D721Med (cell line): ENCODE results near the gene TMED1.
"Not testable (repeated sequence)": the region's sequence is repeated elsewhere in the genome, so short reads cannot be mapped to it uniquely, and the experiment has no call there.

Experiments used
- DNase-seq: peaks from one replicate; pipeline ENCODE4 v3.0.0; 2011; ENCODE audit warnings: low spot score; ENCODE audit not compliant: insufficient read length
- FAIRE-seq: peaks from 2 replicates; lab custom pipeline; 2011; peaks lifted over from hg19 to GRCh38; lab: Jason Lieb, UNC
- TF ChIP-seq, protein P1 (sequence below): IDR thresholded peaks from 2 replicates; pipeline ENCODE4 v1.5.1; 2012; ENCODE audit warnings: mild to moderate bottlenecking, control low read depth; ENCODE audit not compliant: insufficient read depth; ENCODE audit errors: missing control alignments

The TMED1 gene, protein sequence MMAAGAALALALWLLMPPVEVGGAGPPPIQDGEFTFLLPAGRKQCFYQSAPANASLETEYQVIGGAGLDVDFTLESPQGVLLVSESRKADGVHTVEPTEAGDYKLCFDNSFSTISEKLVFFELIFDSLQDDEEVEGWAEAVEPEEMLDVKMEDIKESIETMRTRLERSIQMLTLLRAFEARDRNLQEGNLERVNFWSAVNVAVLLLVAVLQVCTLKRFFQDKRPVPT

DNA sequence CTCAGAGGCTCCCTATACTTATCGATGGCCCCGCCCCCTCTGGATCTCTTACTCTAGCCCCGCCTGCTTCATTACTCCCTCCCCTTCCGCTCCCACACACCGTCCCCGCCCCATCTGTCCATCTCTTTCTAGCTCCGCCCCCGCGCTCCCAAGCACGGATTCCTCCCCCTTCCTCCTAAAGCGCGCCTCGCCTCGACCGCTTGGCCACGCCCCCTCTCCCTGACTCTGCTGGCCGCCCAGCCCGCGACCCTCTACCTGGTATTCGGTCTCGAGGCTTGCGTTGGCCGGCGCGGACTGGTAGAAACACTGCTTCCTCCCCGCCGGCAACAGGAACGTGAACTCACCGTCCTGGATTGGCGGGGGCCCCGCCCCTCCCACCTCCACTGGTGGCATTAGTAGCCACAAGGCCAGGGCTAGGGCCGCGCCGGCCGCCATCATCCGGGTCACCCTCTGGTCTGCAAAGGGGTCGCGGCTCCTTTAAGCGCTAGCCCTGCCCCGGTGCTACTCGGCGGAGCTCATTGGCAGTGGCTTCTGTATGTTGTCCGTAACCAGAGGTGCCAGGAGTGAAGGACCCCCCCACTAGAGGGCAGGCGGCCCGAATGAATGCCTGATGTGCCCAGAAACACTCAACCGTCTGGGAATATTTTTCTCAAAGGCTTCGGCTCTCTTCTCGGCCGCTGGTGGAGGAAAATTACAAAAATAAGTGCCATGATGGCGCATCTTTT is at the start of gene TMED1:
TSS of gene TMED1 (minus strand) at position 459 of the 725 bp plus-strand sequence. CDS start at position 438, 21 bp downstream.
- TF ChIP-seq, protein P1, sequence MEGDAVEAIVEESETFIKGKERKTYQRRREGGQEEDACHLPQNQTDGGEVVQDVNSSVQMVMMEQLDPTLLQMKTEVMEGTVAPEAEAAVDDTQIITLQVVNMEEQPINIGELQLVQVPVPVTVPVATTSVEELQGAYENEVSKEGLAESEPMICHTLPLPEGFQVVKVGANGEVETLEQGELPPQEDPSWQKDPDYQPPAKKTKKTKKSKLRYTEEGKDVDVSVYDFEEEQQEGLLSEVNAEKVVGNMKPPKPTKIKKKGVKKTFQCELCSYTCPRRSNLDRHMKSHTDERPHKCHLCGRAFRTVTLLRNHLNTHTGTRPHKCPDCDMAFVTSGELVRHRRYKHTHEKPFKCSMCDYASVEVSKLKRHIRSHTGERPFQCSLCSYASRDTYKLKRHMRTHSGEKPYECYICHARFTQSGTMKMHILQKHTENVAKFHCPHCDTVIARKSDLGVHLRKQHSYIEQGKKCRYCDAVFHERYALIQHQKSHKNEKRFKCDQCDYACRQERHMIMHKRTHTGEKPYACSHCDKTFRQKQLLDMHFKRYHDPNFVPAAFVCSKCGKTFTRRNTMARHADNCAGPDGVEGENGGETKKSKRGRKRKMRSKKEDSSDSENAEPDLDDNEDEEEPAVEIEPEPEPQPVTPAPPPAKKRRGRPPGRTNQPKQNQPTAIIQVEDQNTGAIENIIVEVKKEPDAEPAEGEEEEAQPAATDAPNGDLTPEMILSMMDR: peak; percentile 33
- DNase-seq: peak; percentile 83
- FAIRE-seq: no peak

DNA sequence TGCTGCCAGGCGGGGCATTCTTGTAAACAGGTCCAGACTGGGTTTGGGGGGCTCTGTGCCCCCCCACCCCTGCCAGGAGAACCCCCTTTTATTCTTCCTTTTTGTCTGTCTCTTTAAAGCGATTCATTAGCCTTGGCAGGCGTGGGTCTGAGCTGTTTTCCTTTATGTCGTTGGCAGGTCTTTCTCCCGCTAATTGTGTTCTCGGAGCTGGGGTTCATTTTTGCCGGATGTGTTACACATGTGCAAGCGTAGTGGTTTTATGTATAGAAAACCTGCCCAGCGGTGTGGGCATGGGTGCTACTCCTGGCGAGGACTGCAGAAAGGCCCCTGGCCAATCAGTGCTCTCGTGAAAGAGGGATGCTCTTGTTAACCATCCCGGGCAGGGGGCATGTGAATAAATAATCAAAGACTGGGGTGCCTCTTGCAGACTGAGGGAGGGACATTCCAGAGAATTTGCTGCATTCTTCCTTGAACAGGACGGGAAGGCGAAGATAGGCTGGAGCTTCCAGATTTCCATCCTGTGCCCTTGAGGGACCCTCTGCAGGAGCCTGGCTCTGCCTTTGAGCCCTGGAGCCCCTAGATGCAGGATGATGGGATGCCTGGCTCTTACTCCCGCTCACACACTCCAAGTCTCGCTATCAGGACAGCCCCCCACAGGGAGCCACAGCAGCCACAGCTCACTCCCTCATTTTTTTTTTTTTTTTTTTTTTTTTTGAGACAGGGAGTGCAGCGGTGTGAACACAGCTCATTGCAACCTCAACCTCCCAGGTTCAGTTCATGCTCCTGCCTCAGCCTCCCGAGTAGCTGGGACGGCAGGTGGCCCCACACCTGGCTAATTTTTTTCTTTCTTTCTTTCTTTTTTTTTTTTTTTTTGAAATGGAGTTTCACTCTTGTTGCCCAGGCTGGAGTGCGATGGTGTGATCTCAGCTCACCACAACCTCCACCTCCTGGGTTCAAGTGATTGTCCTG is 49.5 kb upstream of the TMED1 start:
- FAIRE-seq: no peak
- TF ChIP-seq, protein P1: no peak

DNA sequence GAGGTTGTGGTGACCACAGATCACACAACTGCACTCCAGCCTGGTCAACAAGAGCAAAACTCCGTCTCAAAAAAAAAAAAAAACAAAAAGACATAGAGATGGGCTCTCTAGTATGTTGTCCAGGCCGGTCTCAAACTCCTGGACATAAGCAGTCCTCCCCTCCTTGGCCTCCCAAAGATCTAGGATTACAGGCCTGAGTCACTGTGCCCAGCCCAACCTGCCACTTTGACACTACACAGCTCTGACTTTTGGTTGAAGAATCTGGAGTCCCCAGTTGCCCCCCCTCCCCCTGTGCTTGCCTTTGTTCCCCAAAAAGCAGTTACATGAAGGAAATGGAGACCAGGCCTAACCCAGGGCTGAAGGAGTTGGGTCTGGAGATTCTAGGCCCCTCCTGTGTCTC is 48.3 kb upstream of the TMED1 start:
- TF ChIP-seq, protein P1: no peak
- FAIRE-seq: no peak
- DNase-seq: no peak

More for the DNA sequence above, 49.5 kb upstream of the TMED1 start:
- no peak for DNase-seq

DNA sequence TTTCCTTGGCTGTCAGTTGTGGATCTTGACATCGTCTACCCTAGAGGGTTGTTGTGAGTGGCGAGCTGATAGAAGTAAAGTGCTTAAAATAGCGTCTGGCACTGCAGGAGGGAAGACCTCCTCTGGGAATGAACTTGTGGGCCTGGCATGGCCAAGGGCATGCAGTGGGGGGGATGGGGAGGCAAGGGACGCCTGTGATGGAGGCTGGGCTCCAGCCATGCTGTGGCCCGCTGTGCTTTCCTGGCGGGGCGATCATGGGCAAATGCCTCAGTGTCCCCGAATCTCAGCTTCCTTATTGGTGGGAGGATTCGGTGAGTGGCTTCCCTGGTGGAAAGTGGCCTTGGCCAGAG is 46.1 kb upstream of the TMED1 start:
- DNase-seq: no peak
- TF ChIP-seq, protein P1: no peak
- FAIRE-seq: no peak

DNA sequence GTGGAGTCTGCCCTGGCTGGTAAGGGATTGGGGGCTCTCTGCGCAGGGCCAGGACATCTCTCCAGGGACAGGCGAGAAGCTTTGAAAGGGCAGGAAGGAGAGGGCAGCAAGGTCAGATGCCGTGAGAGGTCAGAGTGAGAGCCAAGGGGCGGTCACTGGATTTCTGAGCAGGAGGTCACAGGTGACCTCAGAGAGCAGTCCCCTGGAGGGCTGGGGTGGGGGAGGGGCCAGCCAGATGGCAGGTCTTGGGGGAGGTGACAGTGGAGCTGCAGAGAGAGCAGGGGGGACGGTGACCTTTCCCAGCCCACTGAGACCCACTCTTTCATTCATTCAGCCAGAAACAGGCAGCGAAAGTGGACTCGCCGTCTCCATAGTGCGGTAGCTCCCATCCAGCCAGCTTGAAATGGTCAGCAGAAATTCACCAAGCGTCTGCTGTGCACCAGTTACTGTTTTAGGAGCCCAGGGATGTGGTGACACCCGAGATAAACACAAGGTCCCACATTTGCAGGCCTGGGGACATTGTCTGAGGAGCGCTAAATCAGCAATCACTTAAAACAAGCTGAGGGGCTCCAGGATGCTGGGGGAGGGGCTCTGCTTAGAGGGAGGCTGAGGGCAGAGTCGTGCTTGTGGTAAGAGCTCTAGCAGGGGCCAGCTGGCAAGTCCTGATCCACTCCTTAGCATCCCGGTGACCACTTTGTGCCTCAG is 45.5 kb upstream of the TMED1 start:
- no peak for FAIRE-seq
- TF ChIP-seq, protein P1: no peak
- no peak for DNase-seq

DNA sequence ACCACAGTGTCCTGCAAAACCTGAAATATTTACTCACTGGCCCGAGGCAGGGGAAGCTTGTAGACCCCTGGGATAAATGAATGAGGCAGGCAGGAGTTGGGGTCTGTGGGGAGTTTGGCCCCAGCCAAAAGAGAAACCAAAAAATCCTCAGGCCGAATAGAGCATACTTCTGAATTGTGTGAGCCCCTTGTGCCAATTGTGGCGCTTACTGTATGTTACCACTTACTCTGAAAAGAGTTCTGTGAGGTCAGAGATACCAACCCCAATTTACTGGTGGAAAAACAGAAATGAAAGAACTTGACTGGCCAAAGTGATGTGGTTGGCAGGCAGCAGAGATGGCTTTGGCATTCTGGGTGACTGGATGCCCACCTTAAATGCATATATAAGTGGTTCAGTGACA is 42.2 kb upstream of the TMED1 start:
- DNase-seq: no peak
- FAIRE-seq: no peak
- TF ChIP-seq, protein P1: no peak

DNA sequence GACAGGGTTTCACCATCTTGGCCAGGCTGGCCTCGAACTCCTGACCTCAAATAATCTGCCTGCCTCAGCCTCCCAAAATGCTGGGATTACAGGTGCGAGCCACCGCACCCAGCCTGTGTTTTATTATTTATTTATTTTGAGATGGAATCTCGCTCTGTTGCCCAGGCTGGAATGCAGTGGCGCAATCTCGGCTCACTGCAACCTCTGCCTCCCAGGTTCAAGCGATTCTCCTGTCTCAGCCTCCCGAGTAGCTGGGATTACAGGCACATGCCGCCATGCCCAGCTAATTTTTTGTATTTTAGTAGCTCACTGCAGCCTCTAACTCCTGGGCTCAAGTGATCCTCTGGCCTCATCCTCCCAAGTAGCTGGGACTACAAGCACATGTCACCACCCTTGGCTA is 41.6 kb upstream of the TMED1 start:
- not testable (repeated sequence) for DNase-seq, FAIRE-seq
